Breast epithelium (tissue), 3 donors: Measurements from ENCODE around the gene VPS13C.

ENCODE experiments used
- POLR2AphosphoS5 ChIP-seq, 3 donors: sonication (generic); formaldehyde crosslinking; IDR thresholded peaks; one replicate each; pipeline ENCODE4 v1.6.1; 2017; ENCODE audit warnings: antibody characterized with exemption in 3 of 3
- TF ChIP-seq, protein P1 (sequence below), 3 donors: fragments of 450-650 bp; IDR thresholded peaks; one replicate each; pipeline ENCODE4 v1.5.1; 2016 to 2017; ENCODE audit warnings: antibody characterized with exemption in 3 of 3, mild to moderate bottlenecking in 3 of 3, moderate library complexity in 3 of 3

DNA sequence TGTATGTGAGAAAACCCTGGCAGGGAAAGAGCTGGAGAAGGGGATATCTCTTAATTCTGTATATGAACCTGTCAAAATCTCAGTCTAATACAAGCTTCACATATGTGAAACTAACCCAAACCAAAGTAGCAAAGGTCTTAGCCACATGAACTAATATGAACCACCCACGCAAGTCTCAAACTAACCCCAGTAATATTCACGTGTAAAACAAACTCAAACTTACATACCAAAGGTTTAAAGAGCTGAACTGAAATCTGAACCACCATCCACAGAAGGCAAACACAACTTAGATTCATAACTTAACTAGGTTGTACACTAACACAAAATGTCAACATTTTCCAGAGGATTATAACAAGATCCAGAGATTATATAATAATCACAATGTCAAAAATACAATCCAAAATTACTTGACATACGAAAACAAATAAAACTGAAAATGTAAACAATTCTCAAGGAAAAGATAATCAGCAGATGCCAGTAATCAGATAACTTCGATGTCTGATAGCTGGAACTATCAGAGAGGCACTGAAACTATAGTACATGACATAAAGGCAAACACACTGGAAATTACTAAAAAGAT, 64.1 kb downstream of the VPS13C start:
- TF ChIP-seq, protein P1, sequence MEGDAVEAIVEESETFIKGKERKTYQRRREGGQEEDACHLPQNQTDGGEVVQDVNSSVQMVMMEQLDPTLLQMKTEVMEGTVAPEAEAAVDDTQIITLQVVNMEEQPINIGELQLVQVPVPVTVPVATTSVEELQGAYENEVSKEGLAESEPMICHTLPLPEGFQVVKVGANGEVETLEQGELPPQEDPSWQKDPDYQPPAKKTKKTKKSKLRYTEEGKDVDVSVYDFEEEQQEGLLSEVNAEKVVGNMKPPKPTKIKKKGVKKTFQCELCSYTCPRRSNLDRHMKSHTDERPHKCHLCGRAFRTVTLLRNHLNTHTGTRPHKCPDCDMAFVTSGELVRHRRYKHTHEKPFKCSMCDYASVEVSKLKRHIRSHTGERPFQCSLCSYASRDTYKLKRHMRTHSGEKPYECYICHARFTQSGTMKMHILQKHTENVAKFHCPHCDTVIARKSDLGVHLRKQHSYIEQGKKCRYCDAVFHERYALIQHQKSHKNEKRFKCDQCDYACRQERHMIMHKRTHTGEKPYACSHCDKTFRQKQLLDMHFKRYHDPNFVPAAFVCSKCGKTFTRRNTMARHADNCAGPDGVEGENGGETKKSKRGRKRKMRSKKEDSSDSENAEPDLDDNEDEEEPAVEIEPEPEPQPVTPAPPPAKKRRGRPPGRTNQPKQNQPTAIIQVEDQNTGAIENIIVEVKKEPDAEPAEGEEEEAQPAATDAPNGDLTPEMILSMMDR (IDR thresholded peaks at IDR 0.05): no peak
- TF ChIP-seq POLR2AphosphoS5 (IDR thresholded peaks at IDR 0.05): no peak
